ENCODE measurements around the gene SPINK5. TPM values are rescaled to one million over a fixed set of nuclear protein-coding genes. Genes with fewer than 3 reads are reported as not detected.

SPINK5 gene
- polyA plus RNA-seq, 1 donor from 2014 or later, result 1.8 TPM

DNA sequence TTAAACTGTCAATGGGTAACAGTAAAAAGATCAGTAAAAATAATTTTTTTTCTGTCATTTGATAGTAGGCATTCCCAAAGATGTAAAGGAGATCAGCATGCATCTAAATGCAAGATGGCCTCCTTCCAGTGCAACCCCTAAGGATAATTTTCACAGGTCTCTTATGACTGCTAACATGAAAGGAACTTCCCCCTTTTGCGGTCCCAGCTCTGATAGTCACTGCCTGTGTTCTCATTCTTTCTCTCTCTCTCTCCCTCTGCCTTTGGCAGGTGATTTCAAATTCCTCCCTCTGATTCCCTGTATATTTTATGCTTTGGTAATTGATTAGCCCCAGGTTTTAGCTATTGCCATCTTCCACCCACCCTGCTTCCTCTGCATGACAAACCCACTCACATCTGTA is 113.4 kb downstream of the SPINK5 start:
- Histone ChIP-seq H3K36me3 (ENCODE audit: insufficient read depth, low read length) (no peaks in the 10 kb centered on the region), H3K4me3 (ENCODE audit: low read length) (no peak overlapping the region), H3K9ac (ENCODE audit: low read length) (no peak overlapping the region), H3K9me3 (ENCODE audit: low read length) (no peaks in the 10 kb centered on the region), H2AFZ (ENCODE audit: low read depth, low read length) (no peak overlapping the region), H3K79me2 (replicated peaks; ENCODE audit: insufficient read depth, low read length) (no peaks in the 10 kb centered on the region), H3K9me2 (ENCODE audit: insufficient read depth, low read length) (no peaks in the 10 kb centered on the region), H3K4me2 (ENCODE audit: low read length) (no peak overlapping the region), H4K20me1 (ENCODE audit: insufficient read depth) (no peaks in the 10 kb centered on the region), H3F3A (ENCODE audit: insufficient read depth, low read length, poor library complexity, severe bottlenecking) (no peaks in the 10 kb centered on the region), H3K27ac (ENCODE audit: low read length) (no peak overlapping the region), H3K27me3 (ENCODE audit: insufficient read depth, low read depth, low read length) (no peaks in the 10 kb centered on the region)
- no peak for TF ChIP-seq TAF1 (IDR thresholded peaks at IDR 0.05; ENCODE audit: low read depth)
- TF ChIP-seq, protein P1, sequence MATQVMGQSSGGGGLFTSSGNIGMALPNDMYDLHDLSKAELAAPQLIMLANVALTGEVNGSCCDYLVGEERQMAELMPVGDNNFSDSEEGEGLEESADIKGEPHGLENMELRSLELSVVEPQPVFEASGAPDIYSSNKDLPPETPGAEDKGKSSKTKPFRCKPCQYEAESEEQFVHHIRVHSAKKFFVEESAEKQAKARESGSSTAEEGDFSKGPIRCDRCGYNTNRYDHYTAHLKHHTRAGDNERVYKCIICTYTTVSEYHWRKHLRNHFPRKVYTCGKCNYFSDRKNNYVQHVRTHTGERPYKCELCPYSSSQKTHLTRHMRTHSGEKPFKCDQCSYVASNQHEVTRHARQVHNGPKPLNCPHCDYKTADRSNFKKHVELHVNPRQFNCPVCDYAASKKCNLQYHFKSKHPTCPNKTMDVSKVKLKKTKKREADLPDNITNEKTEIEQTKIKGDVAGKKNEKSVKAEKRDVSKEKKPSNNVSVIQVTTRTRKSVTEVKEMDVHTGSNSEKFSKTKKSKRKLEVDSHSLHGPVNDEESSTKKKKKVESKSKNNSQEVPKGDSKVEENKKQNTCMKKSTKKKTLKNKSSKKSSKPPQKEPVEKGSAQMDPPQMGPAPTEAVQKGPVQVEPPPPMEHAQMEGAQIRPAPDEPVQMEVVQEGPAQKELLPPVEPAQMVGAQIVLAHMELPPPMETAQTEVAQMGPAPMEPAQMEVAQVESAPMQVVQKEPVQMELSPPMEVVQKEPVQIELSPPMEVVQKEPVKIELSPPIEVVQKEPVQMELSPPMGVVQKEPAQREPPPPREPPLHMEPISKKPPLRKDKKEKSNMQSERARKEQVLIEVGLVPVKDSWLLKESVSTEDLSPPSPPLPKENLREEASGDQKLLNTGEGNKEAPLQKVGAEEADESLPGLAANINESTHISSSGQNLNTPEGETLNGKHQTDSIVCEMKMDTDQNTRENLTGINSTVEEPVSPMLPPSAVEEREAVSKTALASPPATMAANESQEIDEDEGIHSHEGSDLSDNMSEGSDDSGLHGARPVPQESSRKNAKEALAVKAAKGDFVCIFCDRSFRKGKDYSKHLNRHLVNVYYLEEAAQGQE (IDR thresholded peaks at IDR 0.05; ENCODE audit: borderline replicate concordance), result no peak
- no peak for TF ChIP-seq RAD21 (conservative IDR thresholded peaks at IDR 0.05)
- no peak for TF ChIP-seq POLR2AphosphoS5 (IDR thresholded peaks at IDR 0.05)
- TF ChIP-seq, protein P2, sequence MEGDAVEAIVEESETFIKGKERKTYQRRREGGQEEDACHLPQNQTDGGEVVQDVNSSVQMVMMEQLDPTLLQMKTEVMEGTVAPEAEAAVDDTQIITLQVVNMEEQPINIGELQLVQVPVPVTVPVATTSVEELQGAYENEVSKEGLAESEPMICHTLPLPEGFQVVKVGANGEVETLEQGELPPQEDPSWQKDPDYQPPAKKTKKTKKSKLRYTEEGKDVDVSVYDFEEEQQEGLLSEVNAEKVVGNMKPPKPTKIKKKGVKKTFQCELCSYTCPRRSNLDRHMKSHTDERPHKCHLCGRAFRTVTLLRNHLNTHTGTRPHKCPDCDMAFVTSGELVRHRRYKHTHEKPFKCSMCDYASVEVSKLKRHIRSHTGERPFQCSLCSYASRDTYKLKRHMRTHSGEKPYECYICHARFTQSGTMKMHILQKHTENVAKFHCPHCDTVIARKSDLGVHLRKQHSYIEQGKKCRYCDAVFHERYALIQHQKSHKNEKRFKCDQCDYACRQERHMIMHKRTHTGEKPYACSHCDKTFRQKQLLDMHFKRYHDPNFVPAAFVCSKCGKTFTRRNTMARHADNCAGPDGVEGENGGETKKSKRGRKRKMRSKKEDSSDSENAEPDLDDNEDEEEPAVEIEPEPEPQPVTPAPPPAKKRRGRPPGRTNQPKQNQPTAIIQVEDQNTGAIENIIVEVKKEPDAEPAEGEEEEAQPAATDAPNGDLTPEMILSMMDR (IDR thresholded peaks at IDR 0.05; ENCODE audit: poor library complexity, severe bottlenecking), result no peak
- no peak for TF ChIP-seq EP300 (conservative IDR thresholded peaks at IDR 0.05; ENCODE audit: poor library complexity, severe bottlenecking)
- TF ChIP-seq EZH2 (IDR thresholded peaks at IDR 0.05; ENCODE audit: borderline replicate concordance, insufficient read depth, low read length, poor library complexity, severe bottlenecking), result no peak
- no peak for TF ChIP-seq SMC3 (conservative IDR thresholded peaks at IDR 0.05; ENCODE audit: poor library complexity)
- no peak for TF ChIP-seq MXI1 (conservative IDR thresholded peaks at IDR 0.05; ENCODE audit: poor library complexity, severe bottlenecking)

DNA sequence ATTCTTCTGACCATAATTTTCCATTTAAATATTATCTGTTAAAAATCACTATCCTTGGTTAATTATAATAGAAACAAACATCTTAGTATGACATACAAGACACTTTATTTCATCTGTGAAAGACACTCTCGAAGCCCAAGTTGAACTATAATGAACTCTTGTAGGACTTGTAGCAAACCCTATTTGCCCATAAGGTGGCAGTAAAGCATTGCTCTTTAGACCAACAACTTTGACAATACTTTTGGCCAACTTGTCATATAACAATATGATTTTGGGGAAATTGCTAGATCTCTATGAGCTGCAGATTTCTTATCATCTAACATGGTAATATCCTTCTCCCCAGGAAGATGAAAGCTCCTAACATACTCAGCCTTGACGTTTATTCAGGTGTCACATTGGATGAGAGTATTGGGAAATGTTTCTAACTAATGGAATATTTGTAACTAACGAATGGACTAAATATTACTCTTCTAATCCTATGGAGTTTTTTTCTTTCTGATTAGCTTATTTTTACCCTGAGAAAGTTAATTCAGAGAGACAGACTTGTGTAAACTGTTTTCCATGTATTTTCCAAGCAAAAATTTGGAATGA is 115.5 kb downstream of the SPINK5 start:
- H3K36me3 ChIP-seq (ENCODE audit: insufficient read depth, low read length), result no peaks in the 10 kb centered on the region
- no peak overlapping the region for H3K4me2 ChIP-seq (ENCODE audit: low read length)
- no peaks in the 10 kb centered on the region for H4K20me1 ChIP-seq (ENCODE audit: insufficient read depth)
- no peak overlapping the region for H3K9ac ChIP-seq (ENCODE audit: low read length)
- H3F3A ChIP-seq (ENCODE audit: insufficient read depth, low read length, poor library complexity, severe bottlenecking), result no peaks in the 10 kb centered on the region
- no peak overlapping the region for H3K27ac ChIP-seq (ENCODE audit: low read length)
- H2AFZ ChIP-seq (ENCODE audit: low read depth, low read length), result no peak overlapping the region
- H3K79me2 ChIP-seq (replicated peaks; ENCODE audit: insufficient read depth, low read length), result no peaks in the 10 kb centered on the region
- H3K27me3 ChIP-seq (ENCODE audit: insufficient read depth, low read depth, low read length), result no peaks in the 10 kb centered on the region
- no peaks in the 10 kb centered on the region for H3K9me3 ChIP-seq (ENCODE audit: low read length)
- peak; percentile 84 for TF ChIP-seq SMC3 (conservative IDR thresholded peaks at IDR 0.05; ENCODE audit: poor library complexity)
- TF ChIP-seq RAD21 (conservative IDR thresholded peaks at IDR 0.05), result peak; percentile 88
- TF ChIP-seq, protein P2 (IDR thresholded peaks at IDR 0.05; ENCODE audit: poor library complexity, severe bottlenecking), result peak; percentile 89
- no peak for TF ChIP-seq EZH2 (IDR thresholded peaks at IDR 0.05; ENCODE audit: borderline replicate concordance, insufficient read depth, low read length, poor library complexity, severe bottlenecking)
- TF ChIP-seq, protein P1 (IDR thresholded peaks at IDR 0.05; ENCODE audit: borderline replicate concordance), result no peak
- H3K9me2 ChIP-seq (ENCODE audit: insufficient read depth, low read length), result no peaks in the 10 kb centered on the region
- no peak overlapping the region for H3K4me3 ChIP-seq (ENCODE audit: low read length)

All from neural cell (in vitro differentiated cells).